Testis (tissue), 3 donors: ENCODE measurements around the gene TPCN1. TPM values are rescaled to one million over a fixed set of nuclear protein-coding genes. Genes with fewer than 3 reads are reported as not detected.

Experiments
- DNase-seq: peaks from one replicate; pipeline ENCODE4 v3.0.0-alpha.2; 2019
- H3K27ac ChIP-seq, 2 donors: fragments of 200-600 bp; sonication (generic); one replicate each; pipeline ENCODE4 v1.5.1; 2019
- H3K27me3 ChIP-seq: fragments of 200-600 bp; sonication (generic); one replicate; pipeline ENCODE4 v1.5.1; 2019
- H3K36me3 ChIP-seq: fragments of 200-600 bp; sonication (generic); one replicate; pipeline ENCODE4 v1.5.1; 2017; ENCODE audit warnings: low read depth; ENCODE audit errors: missing control alignments
- H3K4me1 ChIP-seq: fragments of 200-600 bp; sonication (generic); one replicate; pipeline ENCODE4 v1.5.1; 2019
- H3K4me3 ChIP-seq, 2 donors: fragments of 200-600 bp; sonication (generic); one replicate each; pipeline ENCODE4 v1.5.1; 2017 to 2019
- H3K9me3 ChIP-seq: fragments of 200-600 bp; sonication (generic); one replicate; pipeline ENCODE4 v1.5.1; 2017
- CTCF ChIP-seq, 3 experiments: fragments of 450-650 bp in 2 of 3; fragments of 200-600 bp in 1 of 3; sonication (generic) in 1 of 3; IDR thresholded peaks; one replicate each; pipeline ENCODE4 v1.5.1; 2016 to 2019; ENCODE audit warnings: antibody characterized with exemption in 3 of 3, mild to moderate bottlenecking in 2 of 3, moderate library complexity in 1 of 3
- POLR2A ChIP-seq: fragments of 450-650 bp; IDR thresholded peaks from one replicate; pipeline ENCODE4 v1.6.1; 2017; ENCODE audit warnings: antibody characterized with exemption, mild to moderate bottlenecking, moderate library complexity
- WGBS, 2 donors: methylation state at CpG; one replicate each; pipeline ENCODE4 v1.1.5; 2018; 5-methylcytosine and 5-hydroxymethylcytosine counted together
- intact Hi-C: fragments of 100-400 bp; cut with DNase I; formaldehyde crosslinking; loops from one replicate; pipeline ENCODE4 v1.15.1; 2023; ENCODE audit warnings: low total_unique reads
- polyA plus RNA-seq: library from polyadenylated mRNA; stranded (reverse); fragments of 350-450 nt; fragmentation: Illumina TruSeq; extraction: RNeasy Lipid Tissue Mini Kit (QIAGEN cat#74804); gene quantifications from one replicate; pipeline ENCODE4 v1.2.3, GENCODE V29; 2014; ENCODE audit warnings: low read depth, low replicate concordance; ENCODE audit not compliant: insufficient read depth
- total RNA-seq, 2 donors: library from RNA; depleted of rRNA; stranded (reverse); fragments of >200 nt; gene quantifications; one replicate each; pipeline ENCODE4 v1.2.3, GENCODE V29; 2016

Gene TPCN1
- total and polyA plus RNA-seq, 3 donors from 2014 or later = 33.4 to 73.0 (median 48.7) TPM

GRCh38 chr12:113195598-113195997 lies 25.7 kb upstream of the TPCN1 start:
- Histone ChIP-seq H3K36me3 (no peaks in the 10 kb centered on the region), H3K4me1 (peaks cover 10% of the 10 kb centered on the region), H3K4me3 (no peak overlapping the region), H3K27me3 (no peaks in the 10 kb centered on the region), H3K27ac (no peak overlapping the region), H3K9me3 (no peaks in the 10 kb centered on the region)
- intact Hi-C loops = loop anchor here (10.0 kb wide), 1 partner anchor 239 kb away; no protein-coding TSS in a partner anchor
- 88 to 96% methylated on average over 12 to 13 of the region's 13 CpGs for WGBS, 2 donors
- TF ChIP-seq POLR2A (no peak), CTCF (IDR thresholded peaks at IDR 0.05) (no peak)
- DNase-seq = no peak

- no peak for TF ChIP-seq POLR2A
- TF ChIP-seq CTCF (IDR thresholded peaks at IDR 0.05) = no peak
- Histone ChIP-seq H3K4me1 (peaks cover 16% of the 10 kb centered on the region), H3K27me3 (no peaks in the 10 kb centered on the region), H3K9me3 (no peaks in the 10 kb centered on the region), H3K4me3 (no peak overlapping the region), H3K36me3 (no peaks in the 10 kb centered on the region), H3K27ac (no peak overlapping the region)
- intact Hi-C loops = loop anchor here (10.0 kb wide), 1 partner anchor 238 kb away; no protein-coding TSS in a partner anchor
- no peak for DNase-seq
- 65 to 84% methylated on average over 5 to 7 of the region's 7 CpGs for WGBS, 2 donors
Observed at GRCh38 chr12:113196582-113196981, 24.7 kb upstream of the TPCN1 start.

GRCh38 chr12:113196990-113197389 lies 24.3 kb upstream of the TPCN1 start:
- WGBS, 2 donors = 16 to 28% methylated on average over 4 of the region's 4 CpGs
- H3K4me1 ChIP-seq = peaks cover 17% of the 10 kb centered on the region
- peak; percentile 82 for DNase-seq

GRCh38 chr12:113197518-113198077 lies 23.7 kb upstream of the TPCN1 start:
- intact Hi-C loops = loop anchor here (10.0 kb wide), 1 partner anchor 237 kb away; no protein-coding TSS in a partner anchor
- TF ChIP-seq CTCF (IDR thresholded peaks at IDR 0.05) = no peak
- no peak for TF ChIP-seq POLR2A
- no peak for DNase-seq
- peaks cover 17% of the 10 kb centered on the region for H3K4me1 ChIP-seq
- no peak overlapping the region for H3K4me3 ChIP-seq
- H3K27ac ChIP-seq = no peak overlapping the region
- H3K36me3 ChIP-seq = no peaks in the 10 kb centered on the region
- no peaks in the 10 kb centered on the region for H3K9me3 ChIP-seq
- 88 to 92% methylated on average over 8 of the region's 8 CpGs for WGBS, 2 donors
- no peaks in the 10 kb centered on the region for H3K27me3 ChIP-seq

More at GRCh38 chr12:113196990-113197389, 24.3 kb upstream of the TPCN1 start:
- Histone ChIP-seq H3K9me3 (no peaks in the 10 kb centered on the region), H3K27ac (no peak overlapping the region), H3K36me3 (no peaks in the 10 kb centered on the region), H3K27me3 (no peaks in the 10 kb centered on the region), H3K4me3 (no peak overlapping the region)
- TF ChIP-seq POLR2A = no peak
- peak; percentile 18 to 66 (median 46) for TF ChIP-seq CTCF (IDR thresholded peaks at IDR 0.05)
- intact Hi-C loops = loop anchor here (10.0 kb wide), 1 partner anchor 238 kb away; no protein-coding TSS in a partner anchor

GRCh38 chr12:113198296-113198695 lies 23.0 kb upstream of the TPCN1 start:
- H3K4me3 ChIP-seq = no peak overlapping the region
- intact Hi-C loops = loop anchor here (10.0 kb wide), 1 partner anchor 237 kb away; no protein-coding TSS in a partner anchor
- peaks cover 17% of the 10 kb centered on the region for H3K4me1 ChIP-seq
- H3K9me3 ChIP-seq = no peaks in the 10 kb centered on the region
- no peak for DNase-seq
- TF ChIP-seq POLR2A (no peak), CTCF (IDR thresholded peaks at IDR 0.05) (no peak)
- H3K27ac ChIP-seq = no peak overlapping the region
- H3K36me3 ChIP-seq = no peaks in the 10 kb centered on the region
- no peaks in the 10 kb centered on the region for H3K27me3 ChIP-seq
- 69 to 73% methylated on average over 1 of the region's 1 CpG for WGBS, 2 donors
